ENCODE data around the gene LPP. TPM values are rescaled to one million over a fixed set of nuclear protein-coding genes. Genes with fewer than 3 reads are reported as not detected.

The LPP gene
- total and polyA plus RNA-seq, 9 of the 15 experiments (the other 6 are each of a cell fraction or from before 2014, with no cell fraction given) = 0.07 to 0.18 TPM; not detected in 7

DNA sequence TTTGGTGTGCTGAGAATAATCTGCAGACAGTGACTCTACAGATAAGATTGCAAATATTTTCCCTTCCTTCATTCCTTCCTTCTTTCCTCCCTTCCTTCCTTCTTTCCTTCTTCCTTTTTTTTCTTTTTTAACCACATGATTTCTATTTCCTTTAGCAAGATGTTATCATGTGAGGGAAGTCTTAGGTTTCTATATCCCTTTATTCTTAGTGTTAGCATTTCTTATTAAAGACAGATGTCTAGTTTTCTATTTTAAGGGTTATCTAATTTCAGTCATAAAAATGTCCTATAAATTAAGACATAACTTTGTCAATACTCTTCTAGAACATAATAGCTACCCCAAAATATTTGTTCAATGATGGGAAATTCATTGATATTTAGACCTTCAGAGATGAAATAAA, 470.9 kb downstream of the LPP start (continued):
- TF ChIP-seq MITF (IDR thresholded peaks at IDR 0.05) (no peak), HEY1 (CRISPR knock-in tag; IDR thresholded peaks at IDR 0.05; ENCODE audit: borderline replicate concordance) (no peak), PHB (CRISPR knock-in tag; IDR thresholded peaks at IDR 0.05) (no peak)
- TF ChIP-seq, protein P1, sequence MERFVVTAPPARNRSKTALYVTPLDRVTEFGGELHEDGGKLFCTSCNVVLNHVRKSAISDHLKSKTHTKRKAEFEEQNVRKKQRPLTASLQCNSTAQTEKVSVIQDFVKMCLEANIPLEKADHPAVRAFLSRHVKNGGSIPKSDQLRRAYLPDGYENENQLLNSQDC (CRISPR knock-in tag; IDR thresholded peaks at IDR 0.05) = no peak

- in situ Hi-C loops (cut with MboI) = no loop called here
- Histone ChIP-seq H3K9ac (ENCODE audit: insufficient read depth in 1 of 2, low read depth in 2 of 2, low read length in 2 of 2) (no peak overlapping the region), H3K9me3 (replicated peaks; ENCODE audit: control insufficient read depth, insufficient read depth, low read depth, low read length) (no peaks in the 10 kb centered on the region), H3K79me2 (ENCODE audit: control insufficient read depth, insufficient read depth, low read length) (no peaks in the 10 kb centered on the region), H3K4me2 (ENCODE audit: insufficient read depth, low read length) (no peak overlapping the region), H2AFZ (ENCODE audit: low read depth, low read length) (no peak overlapping the region), H3K4me1 (replicated peaks in 1 of 2; ENCODE audit: control insufficient read depth in 2 of 2, insufficient read depth in 2 of 2, low read length in 2 of 2) (no peaks in the 10 kb centered on the region), H3K27ac (ENCODE audit: extremely low read depth, low read depth, low read length) (no peak overlapping the region), H4K20me1 (replicated peaks; ENCODE audit: control insufficient read depth, insufficient read depth, low read length) (no peaks in the 10 kb centered on the region), H3K9me1 (ENCODE audit: control insufficient read depth, insufficient read depth, low read length) (no peaks in the 10 kb centered on the region), H3K36me3 (ENCODE audit: control insufficient read depth, insufficient read depth, low read length) (no peaks in the 10 kb centered on the region), H3K4me3 (no peak overlapping the region), H3K27me3 (ENCODE audit: control insufficient read depth in 2 of 2, insufficient read depth in 2 of 2, low read length in 2 of 2) (no peaks in the 10 kb centered on the region)
- intact Hi-C loops (cut with micrococcal nuclease) = no loop called here
- FAIRE-seq = no peak
- TF ChIP-seq MITF (IDR thresholded peaks at IDR 0.05) (no peak), JUNB (CRISPR knock-in tag; conservative IDR thresholded peaks at IDR 0.05) (no peak), HMG20B (CRISPR knock-in tag; IDR thresholded peaks at IDR 0.05) (no peak), ZKSCAN1 (IDR thresholded peaks at IDR 0.05; ENCODE audit: low read depth, low read length) (no peak), ZNF24 (IDR thresholded peaks at IDR 0.05) (no peak), CBX5 (IDR thresholded peaks at IDR 0.05; ENCODE audit: borderline replicate concordance, low read depth) (no peak), KHSRP (IDR thresholded peaks at IDR 0.05) (no peak)
- TF ChIP-seq, protein P1 (CRISPR knock-in tag; IDR thresholded peaks at IDR 0.05) = no peak
- no TSS peak for BruUV-seq (replicated peaks)
- DNase-seq (ENCODE audit: extremely low read depth in 1 of 4, low spot score in 3 of 4) = no peak
- CTCF ChIA-PET (ENCODE audit: low intra/inter-chr PET ratio) = no interaction called here
- ATAC-seq = no peak
- POLR2A ChIA-PET = no interaction called here
Observed at GRCh38 chr3:188627652-188628051, 473.7 kb downstream of the LPP start.

All from K562 (cell line).